ENCODE measurements around the gene CPSF4.

DNA sequence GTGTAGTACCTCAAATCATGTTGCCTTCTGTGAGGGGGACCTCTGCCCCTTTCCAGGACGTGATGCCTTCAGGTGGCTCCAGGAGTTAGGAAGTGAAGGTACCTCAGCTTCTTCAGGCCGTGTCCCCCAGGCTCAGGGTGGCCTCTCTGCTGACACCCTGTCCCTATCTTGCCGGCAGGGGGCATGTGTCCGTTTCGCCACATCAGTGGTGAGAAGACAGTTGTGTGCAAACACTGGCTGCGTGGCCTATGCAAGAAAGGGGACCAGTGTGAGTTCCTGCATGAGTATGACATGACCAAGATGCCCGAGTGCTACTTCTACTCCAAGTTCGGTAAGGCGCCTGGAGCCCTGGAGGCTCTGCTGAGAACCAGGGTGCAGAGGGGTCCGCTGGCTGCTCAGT lies 9.2 kb downstream of the CPSF4 start:
- TF ChIP-seq POLR2A (IDR thresholded peaks at IDR 0.05) (no peak), EP300 (IDR thresholded peaks at IDR 0.05) (no peak)
- TF ChIP-seq, protein P1, sequence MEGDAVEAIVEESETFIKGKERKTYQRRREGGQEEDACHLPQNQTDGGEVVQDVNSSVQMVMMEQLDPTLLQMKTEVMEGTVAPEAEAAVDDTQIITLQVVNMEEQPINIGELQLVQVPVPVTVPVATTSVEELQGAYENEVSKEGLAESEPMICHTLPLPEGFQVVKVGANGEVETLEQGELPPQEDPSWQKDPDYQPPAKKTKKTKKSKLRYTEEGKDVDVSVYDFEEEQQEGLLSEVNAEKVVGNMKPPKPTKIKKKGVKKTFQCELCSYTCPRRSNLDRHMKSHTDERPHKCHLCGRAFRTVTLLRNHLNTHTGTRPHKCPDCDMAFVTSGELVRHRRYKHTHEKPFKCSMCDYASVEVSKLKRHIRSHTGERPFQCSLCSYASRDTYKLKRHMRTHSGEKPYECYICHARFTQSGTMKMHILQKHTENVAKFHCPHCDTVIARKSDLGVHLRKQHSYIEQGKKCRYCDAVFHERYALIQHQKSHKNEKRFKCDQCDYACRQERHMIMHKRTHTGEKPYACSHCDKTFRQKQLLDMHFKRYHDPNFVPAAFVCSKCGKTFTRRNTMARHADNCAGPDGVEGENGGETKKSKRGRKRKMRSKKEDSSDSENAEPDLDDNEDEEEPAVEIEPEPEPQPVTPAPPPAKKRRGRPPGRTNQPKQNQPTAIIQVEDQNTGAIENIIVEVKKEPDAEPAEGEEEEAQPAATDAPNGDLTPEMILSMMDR (IDR thresholded peaks at IDR 0.05): no peak

All from tibial nerve (tissue), 4 donors.